GM18505 (cell line): ENCODE data around the gene CFAP47.
"Not testable (repeated sequence)": the region's sequence is repeated elsewhere in the genome, so short reads cannot be mapped to it uniquely, and the experiment has no call there.

Experiments
- ATAC-seq: cut with Tn5 transposase; IDR thresholded peaks from one replicate; pipeline ENCODE4 v1.9.1; 2021; ENCODE audit not compliant: unreplicated experiment
- POLR2A ChIP-seq: IDR thresholded peaks from 4 replicates; pipeline ENCODE4 v1.6.1; 2011; ENCODE audit warnings: borderline replicate concordance; ENCODE audit not compliant: insufficient read depth, insufficient read length; ENCODE audit errors: extremely low read depth

Gene CFAP47

GRCh38 chrX:36102425-36102824 is 182.9 kb downstream of the CFAP47 start:
- no peak for ATAC-seq

GRCh38 chrX:36116222-36116621 is 196.7 kb downstream of the CFAP47 start:
- no peak for ATAC-seq
- no peak for TF ChIP-seq POLR2A

More at GRCh38 chrX:36102425-36102824, 182.9 kb downstream of the CFAP47 start:
- TF ChIP-seq POLR2A, result no peak

- ATAC-seq, result no peak
- no peak for TF ChIP-seq POLR2A
Observed at GRCh38 chrX:36159254-36159653, 239.7 kb downstream of the CFAP47 start.

GRCh38 chrX:36160081-36160480 is 240.5 kb downstream of the CFAP47 start:
- no peak for ATAC-seq

GRCh38 chrX:36198575-36198974 is 279.0 kb downstream of the CFAP47 start:
- TF ChIP-seq POLR2A, result no peak
- ATAC-seq, result no peak

More at GRCh38 chrX:36160081-36160480, 240.5 kb downstream of the CFAP47 start:
- no peak for TF ChIP-seq POLR2A

GRCh38 chrX:36199928-36200327 is 280.4 kb downstream of the CFAP47 start:
- ATAC-seq, result no peak

GRCh38 chrX:36214924-36215323 is 295.4 kb downstream of the CFAP47 start:
- ATAC-seq, result no peak

More at GRCh38 chrX:36199928-36200327, 280.4 kb downstream of the CFAP47 start:
- no peak for TF ChIP-seq POLR2A

GRCh38 chrX:36218801-36219200 is 299.3 kb downstream of the CFAP47 start:
- no peak for ATAC-seq
- no peak for TF ChIP-seq POLR2A

More at GRCh38 chrX:36214924-36215323, 295.4 kb downstream of the CFAP47 start:
- no peak for TF ChIP-seq POLR2A

- ATAC-seq, result not testable (repeated sequence)
Observed at GRCh38 chrX:36234840-36235528, 315.4 kb downstream of the CFAP47 start.

- ATAC-seq, result no peak
- TF ChIP-seq POLR2A, result no peak
Observed at GRCh38 chrX:36241397-36241796, 321.9 kb downstream of the CFAP47 start.

- TF ChIP-seq POLR2A, result no peak
- ATAC-seq, result no peak
Observed at GRCh38 chrX:36266155-36266554, 346.6 kb downstream of the CFAP47 start.

GRCh38 chrX:36310136-36310535 is 390.6 kb downstream of the CFAP47 start:
- ATAC-seq, result no peak
- TF ChIP-seq POLR2A, result no peak

GRCh38 chrX:36314303-36314702 is 394.8 kb downstream of the CFAP47 start:
- ATAC-seq, result no peak
- no peak for TF ChIP-seq POLR2A

- no peak for TF ChIP-seq POLR2A
- no peak for ATAC-seq
Observed at GRCh38 chrX:36334572-36334971, 415.0 kb downstream of the CFAP47 start.

- TF ChIP-seq POLR2A, result no peak
- no peak for ATAC-seq
Observed at GRCh38 chrX:36336751-36337150, 417.2 kb downstream of the CFAP47 start.
